OCI-LY7 (cell line): ENCODE results near the gene TM4SF5.

Experiments
- EZH2phosphoT487 ChIP-seq: fragments of 200-600 bp; sonication (generic); IDR thresholded peaks from 2 replicates; pipeline ENCODE4 v1.6.1; 2018; ENCODE audit warnings: low read depth, borderline replicate concordance, mild to moderate bottlenecking, mixed run types, antibody characterized with exemption, low read length, moderate library complexity, mixed read lengths
- TF ChIP-seq, protein P1 (sequence below): fragments of 200-600 bp; sonication (generic); conservative IDR thresholded peaks from 2 replicates; pipeline ENCODE4 v1.5.1; 2014; ENCODE audit warnings: mild to moderate bottlenecking, antibody characterized with exemption, low read length, moderate library complexity, mixed read lengths

DNA sequence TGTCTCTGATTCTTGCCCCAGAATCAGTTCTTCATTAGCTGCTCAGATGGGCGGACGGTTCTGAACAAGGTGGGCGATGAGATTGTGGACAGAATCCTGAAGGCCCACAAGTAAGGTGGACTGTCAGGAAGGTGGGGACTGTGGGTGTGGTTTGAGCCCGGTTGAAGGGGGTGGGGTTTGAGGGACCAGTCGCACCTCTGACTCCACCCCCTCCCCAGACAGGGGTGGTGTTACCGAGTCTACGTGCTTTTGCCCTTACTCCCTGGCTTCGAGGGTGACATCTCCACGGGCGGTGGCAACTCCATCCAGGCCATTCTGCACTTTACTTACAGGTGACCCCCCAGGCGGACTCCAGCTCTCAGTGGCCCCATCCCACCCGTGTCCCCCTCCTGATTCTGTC lies 46.6 kb downstream of the TM4SF5 start:
- TF ChIP-seq, protein P1, sequence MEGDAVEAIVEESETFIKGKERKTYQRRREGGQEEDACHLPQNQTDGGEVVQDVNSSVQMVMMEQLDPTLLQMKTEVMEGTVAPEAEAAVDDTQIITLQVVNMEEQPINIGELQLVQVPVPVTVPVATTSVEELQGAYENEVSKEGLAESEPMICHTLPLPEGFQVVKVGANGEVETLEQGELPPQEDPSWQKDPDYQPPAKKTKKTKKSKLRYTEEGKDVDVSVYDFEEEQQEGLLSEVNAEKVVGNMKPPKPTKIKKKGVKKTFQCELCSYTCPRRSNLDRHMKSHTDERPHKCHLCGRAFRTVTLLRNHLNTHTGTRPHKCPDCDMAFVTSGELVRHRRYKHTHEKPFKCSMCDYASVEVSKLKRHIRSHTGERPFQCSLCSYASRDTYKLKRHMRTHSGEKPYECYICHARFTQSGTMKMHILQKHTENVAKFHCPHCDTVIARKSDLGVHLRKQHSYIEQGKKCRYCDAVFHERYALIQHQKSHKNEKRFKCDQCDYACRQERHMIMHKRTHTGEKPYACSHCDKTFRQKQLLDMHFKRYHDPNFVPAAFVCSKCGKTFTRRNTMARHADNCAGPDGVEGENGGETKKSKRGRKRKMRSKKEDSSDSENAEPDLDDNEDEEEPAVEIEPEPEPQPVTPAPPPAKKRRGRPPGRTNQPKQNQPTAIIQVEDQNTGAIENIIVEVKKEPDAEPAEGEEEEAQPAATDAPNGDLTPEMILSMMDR = no peak
- no peak for TF ChIP-seq EZH2phosphoT487
